Measurements from ENCODE around the gene INPP5K.

DNA sequence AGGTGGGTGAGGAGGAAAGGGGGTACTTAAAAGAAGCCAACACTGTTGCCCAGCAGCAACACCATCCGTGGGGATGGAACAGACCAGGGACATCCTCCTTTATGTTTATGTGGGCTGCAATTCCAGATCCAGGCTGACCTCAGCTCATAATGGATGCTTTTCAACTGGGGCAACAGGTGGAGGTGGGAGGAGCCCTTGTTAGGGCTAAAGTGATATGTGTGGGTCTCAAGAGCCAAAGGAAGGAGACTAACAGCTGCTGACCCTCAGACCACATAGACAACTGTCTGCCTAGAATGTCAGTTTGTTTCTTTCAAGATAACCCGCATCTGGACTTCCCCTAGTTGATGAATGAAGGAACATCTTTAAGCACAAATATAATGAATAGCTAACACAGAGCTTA lies 2.0 kb upstream of the INPP5K start:
- TF ChIP-seq POLR2A (IDR thresholded peaks at IDR 0.05; ENCODE audit: low read depth) (no peak), EP300 (IDR thresholded peaks at IDR 0.05) (no peak)
- TF ChIP-seq, protein P1, sequence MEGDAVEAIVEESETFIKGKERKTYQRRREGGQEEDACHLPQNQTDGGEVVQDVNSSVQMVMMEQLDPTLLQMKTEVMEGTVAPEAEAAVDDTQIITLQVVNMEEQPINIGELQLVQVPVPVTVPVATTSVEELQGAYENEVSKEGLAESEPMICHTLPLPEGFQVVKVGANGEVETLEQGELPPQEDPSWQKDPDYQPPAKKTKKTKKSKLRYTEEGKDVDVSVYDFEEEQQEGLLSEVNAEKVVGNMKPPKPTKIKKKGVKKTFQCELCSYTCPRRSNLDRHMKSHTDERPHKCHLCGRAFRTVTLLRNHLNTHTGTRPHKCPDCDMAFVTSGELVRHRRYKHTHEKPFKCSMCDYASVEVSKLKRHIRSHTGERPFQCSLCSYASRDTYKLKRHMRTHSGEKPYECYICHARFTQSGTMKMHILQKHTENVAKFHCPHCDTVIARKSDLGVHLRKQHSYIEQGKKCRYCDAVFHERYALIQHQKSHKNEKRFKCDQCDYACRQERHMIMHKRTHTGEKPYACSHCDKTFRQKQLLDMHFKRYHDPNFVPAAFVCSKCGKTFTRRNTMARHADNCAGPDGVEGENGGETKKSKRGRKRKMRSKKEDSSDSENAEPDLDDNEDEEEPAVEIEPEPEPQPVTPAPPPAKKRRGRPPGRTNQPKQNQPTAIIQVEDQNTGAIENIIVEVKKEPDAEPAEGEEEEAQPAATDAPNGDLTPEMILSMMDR (IDR thresholded peaks at IDR 0.05): no peak
